T-helper 1 cell treated with Interleukin-12 subunit alpha and Interleukin-12 subunit beta and Interleukin-4 antibody, amounts not matched to agents 30 μg/mL and 1 μg/mL, for 36 hours (primary cell): ENCODE results near the gene ARFGAP1.
"Not testable (repeated sequence)": the region's sequence is repeated elsewhere in the genome, so short reads cannot be mapped to it uniquely, and the experiment has no call there.

ENCODE experiments used
- H3K27ac Mint-ChIP-seq: one replicate; pipeline ENCODE4 v1.8.0; 2021; ENCODE audit warnings: mild to moderate bottlenecking, mixed read lengths
- H3K27me3 Mint-ChIP-seq: one replicate; pipeline ENCODE4 v1.8.0; 2021; ENCODE audit warnings: low read depth, mixed read lengths
- H3K36me3 Mint-ChIP-seq: one replicate; pipeline ENCODE4 v1.8.0; 2021; ENCODE audit warnings: low read depth, mixed read lengths
- H3K4me1 Mint-ChIP-seq: one replicate; pipeline ENCODE4 v1.8.0; 2021; ENCODE audit warnings: low read depth, mixed read lengths
- H3K4me3 Mint-ChIP-seq: one replicate; pipeline ENCODE4 v1.8.0; 2021; ENCODE audit warnings: mild to moderate bottlenecking, moderate library complexity, mixed read lengths
- H3K9me3 Mint-ChIP-seq: one replicate; pipeline ENCODE4 v1.8.0; 2021; ENCODE audit warnings: mixed read lengths

Gene ARFGAP1

GRCh38 chr20:63249891-63250290 is 22.7 kb upstream of the ARFGAP1 start:
- no peaks in the 10 kb centered on the region for H3K4me1 Mint-ChIP-seq
- H3K27me3 Mint-ChIP-seq = peaks cover 18% of the 10 kb centered on the region
- no peaks in the 10 kb centered on the region for H3K36me3 Mint-ChIP-seq
- no peaks in the 10 kb centered on the region for H3K9me3 Mint-ChIP-seq
- H3K4me3 Mint-ChIP-seq = no peak overlapping the region
- no peak overlapping the region for H3K27ac Mint-ChIP-seq

DNA sequence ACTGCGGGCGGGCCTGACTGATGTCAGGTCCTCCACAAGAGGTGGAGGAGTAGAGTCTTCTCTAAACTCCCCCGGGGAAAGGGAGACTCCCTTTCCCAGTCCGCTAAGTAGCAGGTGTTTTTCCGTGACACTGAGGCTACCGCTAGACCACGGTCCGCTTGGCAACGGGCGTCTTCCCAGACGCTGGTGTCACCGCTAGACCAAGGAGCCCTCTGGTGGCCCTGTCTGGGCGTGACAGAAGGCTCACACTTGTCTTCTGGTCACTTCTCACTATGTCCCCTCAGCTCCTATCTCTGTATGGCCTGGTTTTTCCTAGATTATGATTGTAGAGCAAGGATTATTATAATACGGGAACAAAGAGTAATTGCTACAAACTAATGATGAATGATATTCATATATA is 21.3 kb upstream of the ARFGAP1 start:
- not testable (repeated sequence) for H3K27ac Mint-ChIP-seq, H3K36me3 Mint-ChIP-seq, H3K9me3 Mint-ChIP-seq, H3K4me1 Mint-ChIP-seq, H3K4me3 Mint-ChIP-seq
- peaks cover 31% of the 10 kb centered on the region for H3K27me3 Mint-ChIP-seq

DNA sequence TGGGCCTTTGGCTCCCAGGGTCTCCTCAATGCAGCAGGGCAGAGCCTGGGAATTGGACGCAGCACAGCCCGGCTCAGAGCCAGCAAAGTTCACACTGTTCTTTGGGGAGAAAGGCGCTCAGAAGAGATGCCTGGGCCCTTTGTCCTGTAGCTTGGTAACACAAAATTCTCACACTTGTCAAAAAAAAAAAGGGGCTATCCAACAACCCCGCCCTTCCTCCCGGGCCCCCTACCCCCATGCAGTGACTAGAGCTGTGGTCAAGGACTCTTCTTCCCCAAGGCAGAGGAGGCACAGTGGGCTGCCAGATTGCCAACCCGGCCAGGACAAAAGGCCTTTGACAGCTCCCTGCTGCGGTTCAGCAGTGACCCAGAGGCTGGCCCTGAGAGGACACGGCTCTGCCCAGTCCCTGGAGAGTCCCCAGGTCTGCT is 20.3 kb upstream of the ARFGAP1 start:
- Mint-ChIP-seq H3K9me3 (no peaks in the 10 kb centered on the region), H3K4me3 (no peak overlapping the region), H3K36me3 (no peaks in the 10 kb centered on the region), H3K4me1 (no peaks in the 10 kb centered on the region), H3K27me3 (peaks cover 35% of the 10 kb centered on the region), H3K27ac (no peak overlapping the region)

DNA sequence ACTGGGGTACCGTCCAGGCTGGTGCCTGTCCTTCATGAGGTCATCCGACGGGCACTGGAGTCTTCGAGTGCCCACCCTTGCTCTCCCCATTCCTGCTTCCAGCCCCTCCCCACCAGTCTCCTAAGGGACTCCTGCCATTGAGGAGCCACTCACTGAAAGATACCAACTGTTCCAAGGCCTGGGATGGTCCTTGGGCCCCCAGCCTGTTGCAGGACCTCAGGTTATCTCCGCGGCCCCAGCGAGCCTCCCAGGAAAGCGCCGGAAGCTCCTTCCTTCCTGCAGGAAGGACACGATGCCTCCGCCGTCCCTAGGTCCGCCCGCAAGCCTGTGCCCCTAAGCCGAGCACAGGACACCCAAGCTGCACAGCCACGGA is 19.6 kb upstream of the ARFGAP1 start:
- no peak overlapping the region for H3K27ac Mint-ChIP-seq
- H3K4me1 Mint-ChIP-seq = no peaks in the 10 kb centered on the region
- H3K4me3 Mint-ChIP-seq = no peak overlapping the region
- H3K9me3 Mint-ChIP-seq = no peaks in the 10 kb centered on the region
- no peaks in the 10 kb centered on the region for H3K36me3 Mint-ChIP-seq
- H3K27me3 Mint-ChIP-seq = peaks cover 35% of the 10 kb centered on the region

- no peak overlapping the region for H3K4me3 Mint-ChIP-seq
- H3K36me3 Mint-ChIP-seq = no peaks in the 10 kb centered on the region
- H3K4me1 Mint-ChIP-seq = no peaks in the 10 kb centered on the region
- no peaks in the 10 kb centered on the region for H3K9me3 Mint-ChIP-seq
- no peak overlapping the region for H3K27ac Mint-ChIP-seq
- H3K27me3 Mint-ChIP-seq = peaks cover 35% of the 10 kb centered on the region
Observed at GRCh38 chr20:63253438-63254231, 19.0 kb upstream of the ARFGAP1 start.

- no peak within 1 kb of the TSS for H3K4me3 Mint-ChIP-seq
Observed at GRCh38 chr20:63254232-63254605, 18.4 kb upstream of the ARFGAP1 start, which contains the start of gene NKAIN4. TSS of gene NKAIN4 (minus strand) at chr20:63254463. CDS start at chr20:63254450, 13 bp downstream.

GRCh38 chr20:63254606-63255384 is 17.8 kb upstream of the ARFGAP1 start:
- H3K9me3 Mint-ChIP-seq = no peaks in the 10 kb centered on the region
- peaks cover 35% of the 10 kb centered on the region for H3K27me3 Mint-ChIP-seq
- H3K4me3 Mint-ChIP-seq = no peak overlapping the region

More at GRCh38 chr20:63254232-63254605, 18.4 kb upstream of the ARFGAP1 start, which contains the start of gene NKAIN4:
- H3K27me3 Mint-ChIP-seq = peaks cover 35% of the 10 kb centered on the region
- H3K36me3 Mint-ChIP-seq = no peaks in the 10 kb centered on the region
- H3K27ac Mint-ChIP-seq = no peak within 1 kb of the TSS
- no peaks in the 10 kb centered on the region for H3K9me3 Mint-ChIP-seq
- no peaks in the 10 kb centered on the region for H3K4me1 Mint-ChIP-seq

GRCh38 chr20:63255931-63256704 is 16.5 kb upstream of the ARFGAP1 start:
- Mint-ChIP-seq H3K27me3 (peaks cover 31% of the 10 kb centered on the region), H3K4me3 (no peak overlapping the region)

More at GRCh38 chr20:63254606-63255384, 17.8 kb upstream of the ARFGAP1 start:
- Mint-ChIP-seq H3K36me3 (no peaks in the 10 kb centered on the region), H3K27ac (no peak overlapping the region), H3K4me1 (no peaks in the 10 kb centered on the region)

DNA sequence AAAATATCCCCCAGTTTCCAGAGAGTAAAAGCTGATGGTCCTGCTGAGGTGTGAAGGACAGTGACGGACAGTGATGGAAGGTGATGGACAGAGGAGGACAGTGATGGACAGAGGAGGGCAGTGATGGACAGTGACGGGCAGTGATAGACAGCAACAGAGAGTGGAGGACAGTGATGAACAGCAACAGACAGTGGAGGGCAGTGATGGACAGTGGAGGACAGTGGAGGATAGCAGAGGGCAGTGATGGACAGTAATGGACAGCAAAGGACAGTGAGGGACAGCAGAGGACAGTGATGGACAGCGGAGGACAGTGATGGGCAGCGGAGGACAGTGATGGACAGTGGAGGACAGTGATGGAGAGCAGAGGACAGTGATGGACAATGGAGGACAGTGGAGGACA is 15.7 kb upstream of the ARFGAP1 start:
- no peaks in the 10 kb centered on the region for H3K4me1 Mint-ChIP-seq
- no peaks in the 10 kb centered on the region for H3K36me3 Mint-ChIP-seq
- no peak overlapping the region for H3K27ac Mint-ChIP-seq
- H3K27me3 Mint-ChIP-seq = peaks cover 31% of the 10 kb centered on the region
- H3K4me3 Mint-ChIP-seq = no peak overlapping the region
- no peaks in the 10 kb centered on the region for H3K9me3 Mint-ChIP-seq

More at GRCh38 chr20:63255931-63256704, 16.5 kb upstream of the ARFGAP1 start:
- no peaks in the 10 kb centered on the region for H3K4me1 Mint-ChIP-seq
- H3K9me3 Mint-ChIP-seq = no peaks in the 10 kb centered on the region
- H3K27ac Mint-ChIP-seq = no peak overlapping the region
- H3K36me3 Mint-ChIP-seq = no peaks in the 10 kb centered on the region

DNA sequence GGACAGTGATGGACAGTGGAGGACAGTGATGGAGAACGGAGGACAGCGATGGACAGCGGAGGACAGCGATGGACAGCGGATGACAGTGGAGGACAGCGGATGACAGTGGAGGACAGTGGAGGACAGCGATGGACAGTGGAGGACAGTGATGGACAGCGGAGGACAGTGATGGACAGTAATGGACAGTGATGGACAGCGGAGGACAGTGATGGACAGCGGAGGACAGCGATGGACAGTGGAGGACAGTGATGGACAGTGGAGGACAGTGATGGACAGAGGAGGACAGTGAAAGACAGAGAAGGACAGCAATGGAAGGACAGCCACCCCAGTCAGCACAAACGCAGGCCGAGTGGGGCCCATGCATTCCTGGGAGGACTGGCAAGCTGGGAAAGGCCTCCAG is 15.0 kb upstream of the ARFGAP1 start:
- Mint-ChIP-seq H3K27ac (no peak overlapping the region), H3K27me3 (peaks cover 26% of the 10 kb centered on the region), H3K9me3 (no peaks in the 10 kb centered on the region)

DNA sequence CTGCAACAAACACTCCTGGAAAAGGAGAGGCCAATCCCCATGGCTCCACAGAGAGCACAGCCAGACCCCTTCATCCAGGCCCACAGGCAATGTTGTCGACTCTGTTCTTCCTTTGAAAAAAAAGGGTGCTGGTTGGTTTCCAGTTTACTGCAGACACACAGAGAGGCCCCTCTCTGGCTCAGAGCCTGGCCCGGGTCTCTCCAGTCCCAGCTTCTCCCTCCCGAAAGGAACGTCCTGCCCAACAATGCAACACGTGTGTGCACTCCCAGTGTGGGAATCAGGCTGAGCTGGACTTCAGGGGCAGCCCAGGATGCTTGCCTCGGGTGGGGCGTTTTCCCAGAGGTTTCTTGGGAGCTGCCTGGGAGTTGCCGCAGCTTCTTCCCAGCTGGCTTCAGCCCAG is 13.8 kb upstream of the ARFGAP1 start:
- Mint-ChIP-seq H3K27ac (no peak overlapping the region), H3K4me3 (no peak overlapping the region), H3K27me3 (peaks cover 20% of the 10 kb centered on the region), H3K4me1 (peaks cover 2% of the 10 kb centered on the region), H3K9me3 (no peaks in the 10 kb centered on the region), H3K36me3 (no peaks in the 10 kb centered on the region)

More for the DNA sequence above, 15.0 kb upstream of the ARFGAP1 start:
- no peak overlapping the region for H3K4me3 Mint-ChIP-seq
- H3K36me3 Mint-ChIP-seq = no peaks in the 10 kb centered on the region
- H3K4me1 Mint-ChIP-seq = peaks cover 2% of the 10 kb centered on the region

- H3K4me1 Mint-ChIP-seq = peaks cover 2% of the 10 kb centered on the region
- no peaks in the 10 kb centered on the region for H3K9me3 Mint-ChIP-seq
- H3K27me3 Mint-ChIP-seq = peaks cover 20% of the 10 kb centered on the region
- H3K4me3 Mint-ChIP-seq = no peak overlapping the region
- no peak overlapping the region for H3K27ac Mint-ChIP-seq
- no peaks in the 10 kb centered on the region for H3K36me3 Mint-ChIP-seq
Observed at GRCh38 chr20:63259734-63260460, 12.7 kb upstream of the ARFGAP1 start.

- Mint-ChIP-seq H3K4me3 (no peak overlapping the region), H3K27me3 (peaks cover 14% of the 10 kb centered on the region), H3K36me3 (no peaks in the 10 kb centered on the region), H3K9me3 (no peaks in the 10 kb centered on the region), H3K27ac (no peak overlapping the region), H3K4me1 (peaks cover 2% of the 10 kb centered on the region)
Observed at GRCh38 chr20:63260521-63260920, 12.1 kb upstream of the ARFGAP1 start.
